Adipocyte (in vitro differentiated cells): ENCODE data around the gene SP3.
"Not testable (repeated sequence)": the region's sequence is repeated elsewhere in the genome, so short reads cannot be mapped to it uniquely, and the experiment has no call there.

Source experiments
- DNase-seq: peaks from one replicate; pipeline ENCODE4 v3.0.0-alpha.2; 2015; ENCODE audit warnings: low read depth
- H3K27me3 ChIP-seq: replicated peaks from 2 replicates; pipeline ENCODE4 v1.7.0; 2013; ENCODE audit warnings: mild to moderate bottlenecking, low read length, moderate library complexity; ENCODE audit not compliant: control insufficient read depth, insufficient read depth
- H3K36me3 ChIP-seq: 2 replicates; pipeline ENCODE4 v1.7.0; 2013; ENCODE audit warnings: low read length, mild to moderate bottlenecking, moderate library complexity; ENCODE audit not compliant: control insufficient read depth, insufficient read depth, severe bottlenecking
- H3K4me1 ChIP-seq: 2 replicates; pipeline ENCODE4 v1.7.0; 2013; ENCODE audit warnings: mild to moderate bottlenecking, low read length, moderate library complexity; ENCODE audit not compliant: control insufficient read depth, insufficient read depth
- H3K4me3 ChIP-seq: 2 replicates; pipeline ENCODE4 v1.7.0; 2013; ENCODE audit warnings: mild to moderate bottlenecking, low read length, moderate library complexity
- H3K9ac ChIP-seq: 2 replicates; pipeline ENCODE4 v1.7.0; 2013; ENCODE audit warnings: mild to moderate bottlenecking, low read length, moderate library complexity
- H3K9me3 ChIP-seq: 2 replicates; pipeline ENCODE4 v1.7.0; 2013; ENCODE audit warnings: mild to moderate bottlenecking, low read length, moderate library complexity; ENCODE audit not compliant: control insufficient read depth

Gene SP3

DNA sequence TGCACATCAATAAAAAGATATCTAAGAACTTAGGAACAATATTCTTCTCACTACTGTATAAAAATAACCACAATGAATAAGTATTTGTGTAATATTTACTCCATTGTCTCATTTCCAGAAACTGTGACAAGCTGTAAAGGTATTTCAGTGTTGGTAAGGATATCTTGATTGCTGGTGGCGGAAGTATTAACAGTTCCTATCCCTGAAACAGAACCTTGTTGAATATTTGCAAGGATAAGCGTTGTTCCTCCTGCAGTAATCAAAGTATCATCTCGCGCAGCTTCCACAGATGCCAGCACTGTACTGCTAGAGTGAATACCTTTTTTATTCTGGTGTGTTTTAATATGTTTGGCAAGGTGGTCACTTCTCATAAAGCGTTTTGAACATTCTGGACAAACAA lies 55.3 kb downstream of the SP3 start:
- Histone ChIP-seq H3K4me1 (peaks cover 5% of the 10 kb centered on the region), H3K9me3 (no peaks in the 10 kb centered on the region), H3K36me3 (peaks cover 91% of the 10 kb centered on the region), H3K9ac (no peak overlapping the region), H3K4me3 (no peak overlapping the region), H3K27me3 (no peaks in the 10 kb centered on the region)
- no peak for DNase-seq

DNA sequence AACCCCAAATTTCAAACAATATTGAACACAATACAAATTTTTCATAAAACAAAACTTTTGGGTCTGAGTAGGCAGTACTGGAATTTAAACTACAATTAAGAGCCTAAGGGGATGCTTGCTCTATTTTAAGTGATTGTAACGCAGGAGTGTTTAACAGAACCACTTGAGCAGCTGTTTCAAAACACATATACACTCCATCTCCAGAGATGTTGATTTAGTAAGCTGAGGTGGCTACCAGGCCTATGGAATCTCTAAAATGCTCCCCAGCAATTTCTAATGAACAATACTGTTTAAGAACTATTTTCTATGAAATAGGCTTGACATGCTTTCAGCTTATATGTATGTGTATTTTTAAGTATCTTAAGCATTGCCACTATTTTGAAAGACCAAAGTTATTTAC lies 58.5 kb downstream of the SP3 start:
- H3K36me3 ChIP-seq = peaks cover 75% of the 10 kb centered on the region
- no peak for DNase-seq
- peaks cover 5% of the 10 kb centered on the region for H3K4me1 ChIP-seq
- no peaks in the 10 kb centered on the region for H3K27me3 ChIP-seq
- no peaks in the 10 kb centered on the region for H3K9me3 ChIP-seq
- no peak overlapping the region for H3K9ac ChIP-seq
- no peak overlapping the region for H3K4me3 ChIP-seq

DNA sequence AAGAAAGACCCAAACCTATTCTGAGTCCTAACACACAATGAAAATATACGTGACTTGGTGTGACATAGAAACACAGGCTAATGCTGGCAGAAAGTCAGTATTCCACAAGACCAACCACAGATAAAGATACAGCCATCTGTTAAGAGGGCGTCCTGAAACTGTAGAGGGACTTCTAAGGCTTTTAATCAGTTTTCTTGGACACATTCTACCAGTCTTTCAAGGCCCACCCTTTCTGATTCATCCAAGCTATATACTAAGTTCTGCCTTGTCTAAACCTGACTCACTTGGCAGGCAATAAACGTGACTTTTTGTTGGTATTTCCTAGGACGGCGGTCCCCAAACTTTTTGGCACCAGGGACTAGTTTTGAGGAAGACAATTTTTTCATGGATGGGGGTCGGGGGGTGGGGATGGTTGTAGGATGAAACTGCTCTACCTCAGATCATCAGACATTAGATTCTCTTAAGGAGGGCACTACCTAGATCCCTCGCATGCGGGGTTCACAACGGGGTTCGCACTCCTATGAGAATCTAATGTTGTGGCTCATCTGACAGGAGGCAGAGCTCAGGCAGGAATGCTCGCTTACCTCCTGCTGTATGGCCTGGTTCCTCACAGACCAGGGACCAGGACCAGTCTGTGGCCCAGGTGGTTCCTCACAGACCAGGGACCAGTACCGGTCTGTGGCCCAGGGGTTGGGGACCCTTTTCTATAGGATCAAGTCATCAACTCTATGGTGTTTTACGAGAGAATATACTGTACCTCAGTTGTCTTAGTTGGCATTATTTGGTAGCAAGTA lies 61.4 kb downstream of the SP3 start:
- H3K9me3 ChIP-seq = no peaks in the 10 kb centered on the region
- H3K9ac ChIP-seq = no peak overlapping the region
- H3K36me3 ChIP-seq = peaks cover 54% of the 10 kb centered on the region
- DNase-seq = no peak
- H3K27me3 ChIP-seq = no peaks in the 10 kb centered on the region
- H3K4me1 ChIP-seq = peaks cover 5% of the 10 kb centered on the region
- H3K4me3 ChIP-seq = no peak overlapping the region

GRCh38 chr2:173898996-173899395 lies 66.2 kb downstream of the SP3 start:
- no peak overlapping the region for H3K9ac ChIP-seq
- H3K27me3 ChIP-seq = no peaks in the 10 kb centered on the region
- H3K4me3 ChIP-seq = no peak overlapping the region
- H3K36me3 ChIP-seq = peaks cover 10% of the 10 kb centered on the region
- H3K4me1 ChIP-seq = peaks cover 5% of the 10 kb centered on the region
- no peaks in the 10 kb centered on the region for H3K9me3 ChIP-seq
- DNase-seq = no peak

GRCh38 chr2:173898178-173898668 lies 67.0 kb downstream of the SP3 start:
- H3K9ac ChIP-seq = no peak overlapping the region
- DNase-seq = no peak
- H3K4me1 ChIP-seq = peaks cover under 1% of the 10 kb centered on the region
- no peaks in the 10 kb centered on the region for H3K27me3 ChIP-seq
- peaks cover 8% of the 10 kb centered on the region for H3K36me3 ChIP-seq
- H3K9me3 ChIP-seq = no peaks in the 10 kb centered on the region
- H3K4me3 ChIP-seq = no peak overlapping the region

DNA sequence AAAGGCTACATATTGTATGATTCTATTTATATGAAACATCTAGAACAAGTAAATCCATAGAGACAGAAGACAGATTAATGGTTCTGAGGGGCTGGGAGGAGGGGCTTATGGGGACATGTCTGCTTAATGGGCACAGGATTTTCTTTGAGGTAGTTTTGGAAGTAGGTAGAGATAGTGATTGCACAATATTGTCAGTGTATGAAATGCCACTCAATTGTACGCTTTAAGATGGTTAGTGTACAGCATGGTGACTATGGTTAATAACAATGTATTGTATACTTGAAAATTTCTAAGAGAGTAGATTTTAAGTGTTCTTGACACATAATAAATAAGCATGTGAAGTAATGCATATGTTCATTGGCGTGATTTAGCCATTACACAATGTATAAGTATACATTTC lies 68.4 kb downstream of the SP3 start:
- Histone ChIP-seq H3K9ac (no peak overlapping the region), H3K4me1 (no peaks in the 10 kb centered on the region), H3K27me3 (no peaks in the 10 kb centered on the region), H3K4me3 (no peak overlapping the region), H3K36me3 (peaks cover 8% of the 10 kb centered on the region), H3K9me3 (no peaks in the 10 kb centered on the region)
- DNase-seq = no peak

- H3K4me3 ChIP-seq = no peak overlapping the region
- no peaks in the 10 kb centered on the region for H3K27me3 ChIP-seq
- H3K9me3 ChIP-seq = peaks cover 2% of the 10 kb centered on the region
- DNase-seq = no peak
- H3K9ac ChIP-seq = no peak overlapping the region
- H3K4me1 ChIP-seq = no peaks in the 10 kb centered on the region
- H3K36me3 ChIP-seq = no peaks in the 10 kb centered on the region
Observed at GRCh38 chr2:173892341-173892740, 72.8 kb downstream of the SP3 start.

DNA sequence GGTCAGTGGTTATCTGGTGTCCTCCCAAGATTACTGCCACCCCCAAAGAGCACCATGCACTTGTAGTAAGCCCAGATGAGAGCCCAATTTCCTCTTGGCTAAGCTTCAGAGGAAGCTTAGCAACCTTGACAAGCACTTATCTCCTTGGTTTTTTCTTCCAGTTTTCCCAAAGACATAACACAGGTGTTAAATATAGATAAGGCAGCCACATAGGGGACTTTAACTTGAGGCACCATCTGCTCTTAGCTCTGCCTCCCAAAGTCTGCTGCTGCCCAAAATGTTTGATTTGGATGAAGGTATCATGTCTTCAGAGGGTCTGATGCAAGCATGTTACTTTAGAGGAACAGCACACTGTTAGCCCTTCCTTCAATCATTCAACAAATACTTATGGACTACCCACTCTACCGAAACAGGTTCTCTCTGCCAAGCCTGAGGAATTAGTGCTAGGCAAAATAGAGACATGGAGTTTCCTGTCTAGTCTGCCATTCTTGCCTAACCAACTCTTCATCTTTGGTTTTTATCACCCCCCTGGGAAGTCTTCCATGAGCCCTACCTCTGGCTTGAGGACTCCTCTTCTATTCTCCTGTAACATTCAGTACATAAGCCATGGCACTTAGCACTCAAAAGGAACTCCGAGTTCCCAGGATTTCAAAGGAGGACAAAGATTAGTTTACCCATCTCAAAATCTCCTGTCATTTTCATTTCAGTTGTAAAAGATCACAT lies 73.7 kb downstream of the SP3 start:
- peaks cover 2% of the 10 kb centered on the region for H3K9me3 ChIP-seq
- no peaks in the 10 kb centered on the region for H3K36me3 ChIP-seq
- no peaks in the 10 kb centered on the region for H3K27me3 ChIP-seq
- no peak overlapping the region for H3K4me3 ChIP-seq
- H3K4me1 ChIP-seq = no peaks in the 10 kb centered on the region
- no peak overlapping the region for H3K9ac ChIP-seq
- DNase-seq = no peak

GRCh38 chr2:173889464-173889863 lies 75.7 kb downstream of the SP3 start:
- not testable (repeated sequence) for H3K9ac ChIP-seq, H3K4me3 ChIP-seq, DNase-seq, H3K4me1 ChIP-seq, H3K36me3 ChIP-seq, H3K9me3 ChIP-seq, H3K27me3 ChIP-seq

- no peak for DNase-seq
- Histone ChIP-seq H3K9ac (no peak overlapping the region), H3K36me3 (no peaks in the 10 kb centered on the region), H3K4me1 (peaks cover under 1% of the 10 kb centered on the region), H3K27me3 (no peaks in the 10 kb centered on the region), H3K9me3 (peaks cover 6% of the 10 kb centered on the region), H3K4me3 (no peak overlapping the region)
Observed at GRCh38 chr2:173886613-173887012, 78.6 kb downstream of the SP3 start.

GRCh38 chr2:173884025-173884802 lies 81.0 kb downstream of the SP3 start:
- Histone ChIP-seq H3K9ac (no peak overlapping the region), H3K4me3 (no peak overlapping the region), H3K27me3 (no peaks in the 10 kb centered on the region), H3K36me3 (no peaks in the 10 kb centered on the region), H3K4me1 (peaks cover 7% of the 10 kb centered on the region), H3K9me3 (peaks cover 6% of the 10 kb centered on the region)
- peak; percentile 59 for DNase-seq
